ENCODE results near the gene PLSCR3.

GRCh38 chr17:7419819-7420610, 25.7 kb upstream of the PLSCR3 start, which contains the start of gene SPEM1:
- TF ChIP-seq CTCF (conservative IDR thresholded peaks at IDR 0.05 in 1 of 2, IDR thresholded peaks at IDR 0.05 in 1 of 2; ENCODE audit: extremely low read depth in 1 of 2, insufficient read depth in 1 of 2, low read depth in 1 of 2, low read length in 2 of 2) (no peak), EZH2 (IDR thresholded peaks at IDR 0.05; ENCODE audit: borderline replicate concordance, low read length) (no peak)
